ENCODE data around the gene CEP250.
"Not testable (repeated sequence)": the region's sequence is repeated elsewhere in the genome, so short reads cannot be mapped to it uniquely, and the experiment has no call there.

The CEP250 gene

DNA sequence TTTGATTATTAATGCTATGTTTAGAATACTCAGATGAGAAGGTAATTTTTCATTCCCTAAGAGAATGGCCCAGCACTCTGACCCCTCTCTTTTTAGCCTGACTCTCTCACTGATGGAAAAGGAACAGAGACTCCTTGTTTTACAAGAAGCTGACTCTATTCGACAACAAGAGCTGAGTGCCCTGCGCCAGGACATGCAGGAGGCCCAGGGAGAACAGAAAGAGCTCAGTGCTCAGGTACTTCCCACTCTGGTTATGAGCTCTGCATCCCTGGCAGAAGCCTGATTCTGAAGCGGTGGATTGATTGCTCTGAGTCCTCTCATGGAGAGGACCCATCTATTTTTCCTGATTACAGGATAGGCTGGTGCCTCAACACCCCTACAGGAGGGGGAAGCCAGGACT is 41.1 kb downstream of the CEP250 start:
- FAIRE-seq: no peak

DNA sequence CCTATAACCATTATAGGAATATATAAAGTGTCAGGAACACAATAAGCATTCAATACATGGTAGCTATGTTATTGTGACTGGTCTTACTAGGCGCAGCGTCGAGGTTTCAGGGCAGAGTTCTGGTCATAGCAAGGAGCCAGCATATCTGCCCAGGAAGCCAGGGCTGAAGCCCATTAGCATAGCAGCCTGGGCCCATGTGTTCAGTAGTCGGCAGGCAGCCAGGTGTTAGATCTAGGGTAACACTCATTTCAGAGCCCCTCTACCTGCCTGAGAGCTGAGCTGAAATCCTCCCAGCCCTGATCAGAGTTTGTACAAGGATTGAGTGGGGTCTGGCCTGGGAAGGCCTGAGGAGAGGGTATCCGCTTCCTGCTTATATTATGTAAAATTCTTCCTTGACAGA is 41.9 kb downstream of the CEP250 start:
- FAIRE-seq: no peak

DNA sequence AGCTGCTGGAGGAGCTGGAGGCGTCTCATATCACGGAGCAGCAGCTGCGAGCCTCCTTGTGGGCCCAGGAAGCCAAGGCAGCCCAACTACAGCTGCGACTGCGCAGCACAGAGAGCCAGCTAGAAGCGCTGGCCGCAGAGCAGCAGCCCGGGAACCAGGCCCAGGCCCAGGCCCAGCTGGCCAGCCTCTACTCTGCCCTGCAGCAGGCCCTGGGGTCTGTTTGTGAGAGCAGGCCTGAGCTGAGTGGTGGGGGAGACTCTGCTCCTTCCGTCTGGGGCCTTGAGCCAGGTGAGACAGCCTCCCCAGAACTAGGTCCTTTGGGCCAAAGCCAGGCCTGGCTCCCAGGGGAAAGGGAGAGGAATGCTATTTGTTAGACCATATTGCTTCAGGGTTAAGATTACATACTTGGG is 42.4 kb downstream of the CEP250 start:
- no peak for FAIRE-seq

DNA sequence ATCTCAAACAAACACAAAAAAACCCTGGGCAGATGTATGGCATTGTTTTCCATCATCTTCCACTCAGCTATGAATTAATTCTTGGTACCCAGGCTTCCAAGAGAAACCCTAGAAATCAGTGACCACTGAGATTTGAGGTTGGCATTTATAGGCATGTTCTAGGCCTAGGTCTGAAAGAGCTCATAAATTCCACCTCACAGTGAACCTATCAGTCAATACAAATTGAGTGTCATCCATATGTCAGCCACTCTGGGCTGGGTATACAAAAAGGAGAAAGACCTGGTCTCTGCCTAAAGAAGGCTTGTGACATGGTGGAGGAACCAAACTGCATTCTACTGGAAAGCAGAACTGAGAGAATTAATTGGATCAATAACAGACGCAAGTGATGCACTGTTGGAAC is 43.9 kb downstream of the CEP250 start:
- FAIRE-seq: no peak

DNA sequence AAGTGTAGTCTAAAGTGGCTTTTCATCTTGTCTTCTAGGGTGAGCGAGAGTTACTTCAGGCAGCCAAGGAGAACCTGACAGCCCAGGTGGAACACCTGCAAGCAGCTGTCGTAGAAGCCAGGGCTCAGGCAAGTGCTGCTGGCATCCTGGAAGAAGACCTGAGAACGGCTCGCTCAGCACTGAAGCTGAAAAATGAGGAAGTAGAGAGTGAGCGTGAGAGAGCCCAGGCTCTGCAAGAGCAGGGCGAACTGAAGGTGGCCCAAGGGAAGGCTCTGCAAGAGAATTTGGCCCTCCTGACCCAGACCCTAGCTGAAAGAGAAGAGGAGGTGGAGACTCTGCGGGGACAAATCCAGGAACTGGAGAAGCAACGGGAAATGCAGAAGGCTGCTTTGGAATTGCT is 47.0 kb downstream of the CEP250 start:
- FAIRE-seq: no peak

DNA sequence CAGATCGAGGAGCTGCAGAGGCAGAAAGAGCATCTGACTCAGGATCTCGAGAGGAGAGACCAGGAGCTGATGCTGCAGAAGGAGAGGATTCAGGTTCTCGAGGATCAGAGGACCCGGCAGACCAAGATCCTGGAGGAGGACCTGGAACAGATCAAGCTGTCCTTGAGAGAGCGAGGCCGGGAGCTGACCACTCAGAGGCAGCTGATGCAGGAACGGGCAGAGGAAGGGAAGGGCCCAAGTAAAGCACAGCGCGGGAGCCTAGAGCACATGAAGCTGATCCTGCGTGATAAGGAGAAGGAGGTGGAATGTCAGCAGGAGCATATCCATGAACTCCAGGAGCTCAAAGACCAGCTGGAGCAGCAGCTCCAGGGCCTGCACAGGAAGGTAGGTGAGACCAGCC is 47.9 kb downstream of the CEP250 start:
- FAIRE-seq: no peak

DNA sequence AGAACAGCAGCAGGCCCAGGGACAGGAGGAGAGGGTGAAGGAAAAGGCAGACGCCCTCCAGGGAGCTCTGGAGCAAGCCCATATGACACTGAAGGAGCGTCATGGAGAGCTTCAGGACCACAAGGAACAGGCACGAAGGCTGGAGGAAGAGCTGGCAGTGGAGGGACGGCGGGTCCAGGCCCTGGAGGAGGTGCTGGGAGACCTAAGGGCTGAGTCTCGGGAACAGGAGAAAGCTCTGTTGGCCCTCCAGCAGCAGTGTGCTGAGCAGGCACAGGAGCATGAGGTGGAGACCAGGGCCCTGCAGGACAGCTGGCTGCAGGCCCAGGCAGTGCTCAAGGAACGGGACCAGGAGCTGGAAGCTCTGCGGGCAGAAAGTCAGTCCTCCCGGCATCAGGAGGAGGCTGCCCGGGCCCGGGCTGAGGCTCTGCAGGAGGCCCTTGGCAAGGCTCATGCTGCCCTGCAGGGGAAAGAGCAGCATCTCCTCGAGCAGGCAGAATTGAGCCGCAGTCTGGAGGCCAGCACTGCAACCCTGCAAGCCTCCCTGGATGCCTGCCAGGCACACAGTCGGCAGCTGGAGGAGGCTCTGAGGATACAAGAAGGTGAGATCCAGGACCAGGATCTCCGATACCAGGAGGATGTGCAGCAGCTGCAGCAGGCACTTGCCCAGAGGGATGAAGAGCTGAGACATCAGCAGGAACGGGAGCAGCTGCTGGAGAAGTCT is 48.6 kb downstream of the CEP250 start:
- FAIRE-seq: no peak

DNA sequence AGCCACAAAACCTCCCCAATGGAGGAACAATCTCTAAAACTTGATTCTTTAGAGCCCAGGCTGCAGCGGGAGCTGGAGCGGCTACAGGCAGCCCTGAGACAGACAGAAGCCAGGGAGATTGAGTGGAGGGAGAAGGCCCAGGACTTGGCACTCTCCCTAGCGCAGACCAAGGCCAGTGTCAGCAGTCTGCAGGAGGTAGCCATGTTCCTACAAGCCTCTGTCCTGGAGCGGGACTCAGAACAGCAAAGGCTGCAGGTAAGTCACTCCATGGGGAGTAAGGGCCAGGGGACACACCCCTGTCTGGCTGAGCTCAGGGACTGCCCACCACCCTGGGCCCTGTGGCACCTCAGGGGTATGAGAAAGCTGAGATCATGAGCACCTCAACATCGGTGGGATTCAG is 49.4 kb downstream of the CEP250 start:
- FAIRE-seq: no peak

DNA sequence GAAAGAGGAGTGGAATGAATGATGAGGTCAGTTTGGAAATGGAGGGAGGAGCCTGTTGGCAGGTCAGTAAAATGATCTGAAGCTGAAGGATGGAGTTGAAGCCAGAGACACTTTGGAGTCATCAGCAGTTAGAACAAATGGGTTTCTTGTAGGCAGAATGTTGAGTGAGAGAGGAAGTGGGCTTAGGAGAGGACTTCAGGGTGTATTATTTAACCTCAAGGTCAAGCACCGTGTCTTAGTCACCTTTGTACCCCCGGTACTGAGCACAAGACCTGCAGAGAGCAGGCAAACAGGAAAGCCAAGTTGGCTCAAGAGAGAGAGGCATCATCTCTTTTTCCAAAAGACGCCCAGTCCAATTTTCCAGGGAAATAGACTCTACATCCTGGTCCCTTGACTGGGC is 50.8 kb downstream of the CEP250 start:
- FAIRE-seq: no peak

DNA sequence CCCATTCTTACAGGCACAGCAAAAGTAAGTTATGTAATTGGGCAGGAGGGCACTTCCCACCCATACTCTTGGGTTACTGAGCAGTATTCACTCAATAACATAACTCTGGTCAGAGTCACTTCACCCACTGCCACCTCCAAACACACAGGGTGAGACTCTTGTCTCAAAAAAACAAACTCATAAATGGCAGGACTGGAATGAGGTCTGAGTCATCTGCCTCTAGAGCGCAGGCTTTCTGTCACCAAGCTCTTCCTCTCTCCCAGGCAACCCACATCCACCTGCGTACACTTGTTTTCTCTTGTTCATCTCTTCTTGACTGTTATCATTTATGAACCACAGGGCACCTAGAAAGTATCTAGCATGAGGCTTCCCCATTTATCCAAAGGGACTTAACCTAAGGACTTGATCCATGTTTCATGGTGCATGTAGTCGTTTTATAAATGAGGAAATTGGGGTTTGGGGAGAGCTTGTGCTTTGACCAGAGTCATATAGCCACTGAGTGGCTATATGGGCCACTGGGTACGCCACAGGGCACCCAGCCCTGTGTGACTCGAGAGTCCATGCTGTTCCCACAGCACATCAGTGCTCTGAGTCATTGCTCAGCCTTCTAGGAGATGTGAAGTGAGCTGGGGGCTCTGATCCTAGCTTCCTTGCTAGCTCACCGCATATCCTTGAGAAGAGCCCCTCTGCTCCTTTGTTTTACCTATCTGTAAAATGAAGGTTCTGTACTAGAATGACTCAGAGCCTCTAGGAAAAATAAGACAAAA is 51.7 kb downstream of the CEP250 start:
- FAIRE-seq: no peak

DNA sequence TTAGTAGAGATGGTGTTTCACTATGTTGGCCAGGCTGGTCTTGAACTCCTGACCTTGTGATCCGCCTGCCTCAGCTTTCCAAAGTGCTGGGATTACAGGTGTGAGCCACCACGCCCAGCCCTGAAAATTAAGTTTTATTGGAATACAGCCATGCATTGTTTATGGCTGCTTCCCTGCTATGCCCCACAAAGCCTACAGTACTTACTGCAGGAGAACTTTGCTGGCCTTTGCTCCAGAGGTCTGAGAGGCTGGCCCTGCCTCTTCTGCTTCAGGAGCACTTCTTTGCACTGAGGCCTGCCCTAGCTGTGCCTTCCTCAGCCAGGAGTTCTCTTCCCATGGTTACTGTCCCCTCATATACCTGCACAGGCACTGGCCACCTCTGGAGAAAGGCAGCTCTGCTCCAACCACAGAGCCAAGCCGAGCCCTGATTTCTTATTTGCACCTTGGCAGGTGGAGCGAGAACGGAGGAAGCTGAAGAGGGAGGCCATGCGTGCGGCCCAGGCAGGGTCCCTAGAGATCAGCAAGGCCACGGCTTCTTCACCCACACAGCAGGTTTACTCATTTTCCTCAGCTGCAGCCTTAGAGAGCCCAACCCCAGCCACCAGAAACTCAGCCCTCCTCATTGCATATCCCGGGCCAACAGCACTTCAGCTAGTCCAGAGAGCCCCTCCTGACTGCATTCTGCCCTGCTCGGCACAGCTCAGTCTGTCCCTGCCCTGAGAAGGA is 53.3 kb downstream of the CEP250 start:
- no peak for FAIRE-seq

DNA sequence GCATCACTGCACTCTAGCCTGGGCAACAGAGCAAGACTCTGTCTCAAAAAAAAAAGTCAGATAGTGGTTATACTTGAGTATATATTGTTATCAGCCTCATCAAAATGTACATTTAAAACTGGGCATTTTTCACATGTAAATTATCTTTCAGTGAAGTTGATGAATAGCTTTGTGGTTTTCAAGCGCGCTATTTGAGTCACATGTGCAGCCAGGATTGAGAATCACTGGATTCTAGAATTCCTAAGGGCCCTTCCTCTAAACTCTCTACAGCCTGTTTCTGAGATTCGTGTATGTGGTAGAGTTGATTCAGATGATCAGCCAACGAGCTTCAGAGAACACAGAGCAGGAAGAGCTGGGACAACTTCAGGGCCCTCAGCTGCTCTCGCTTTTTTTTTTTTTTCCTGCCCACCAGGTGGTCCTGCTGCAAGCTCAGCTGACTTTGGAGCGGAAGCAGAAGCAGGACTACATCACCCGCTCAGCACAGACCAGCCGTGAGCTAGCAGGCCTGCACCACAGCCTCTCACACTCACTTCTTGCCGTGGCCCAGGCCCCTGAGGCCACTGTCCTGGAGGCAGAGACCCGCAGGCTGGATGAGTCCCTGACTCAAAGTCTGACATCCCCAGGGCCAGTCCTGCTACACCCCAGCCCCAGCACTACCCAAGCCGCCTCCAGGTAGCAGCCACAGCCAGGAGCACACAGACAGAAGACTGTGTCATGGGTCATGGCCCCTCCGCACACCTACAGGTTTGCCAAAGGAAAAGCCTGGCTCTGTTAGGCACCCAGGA is 55.7 kb downstream of the CEP250 start:
- no peak for FAIRE-seq

DNA sequence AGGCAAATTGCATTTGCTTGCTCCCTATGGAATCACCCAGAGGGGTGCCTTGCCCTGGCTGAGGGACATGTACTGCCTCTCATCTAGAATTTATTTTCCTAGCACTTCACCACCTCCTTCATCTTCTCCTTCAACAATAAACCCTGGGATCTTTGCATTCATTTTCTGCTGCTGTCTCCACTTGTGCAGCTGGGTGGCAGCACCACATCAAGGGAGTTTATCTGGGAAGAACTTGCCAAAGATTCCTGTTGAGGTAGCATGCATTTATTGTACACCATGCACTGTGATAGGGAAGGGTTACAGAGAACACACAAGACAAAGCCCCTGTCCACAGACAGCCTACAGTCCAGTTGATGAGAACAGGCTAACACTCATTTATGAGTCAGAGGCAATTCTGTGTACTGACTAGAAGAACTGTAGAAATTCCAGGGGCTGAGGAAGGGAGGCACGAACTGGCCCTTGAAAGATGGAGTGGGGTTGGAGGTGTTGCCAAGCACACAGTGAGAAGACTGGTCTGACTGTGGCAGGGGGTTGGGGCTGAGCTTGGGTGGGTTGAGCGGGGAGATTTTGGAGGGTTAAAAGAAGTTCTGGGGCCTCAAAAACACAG is 56.5 kb downstream of the CEP250 start:
- no peak for FAIRE-seq

DNA sequence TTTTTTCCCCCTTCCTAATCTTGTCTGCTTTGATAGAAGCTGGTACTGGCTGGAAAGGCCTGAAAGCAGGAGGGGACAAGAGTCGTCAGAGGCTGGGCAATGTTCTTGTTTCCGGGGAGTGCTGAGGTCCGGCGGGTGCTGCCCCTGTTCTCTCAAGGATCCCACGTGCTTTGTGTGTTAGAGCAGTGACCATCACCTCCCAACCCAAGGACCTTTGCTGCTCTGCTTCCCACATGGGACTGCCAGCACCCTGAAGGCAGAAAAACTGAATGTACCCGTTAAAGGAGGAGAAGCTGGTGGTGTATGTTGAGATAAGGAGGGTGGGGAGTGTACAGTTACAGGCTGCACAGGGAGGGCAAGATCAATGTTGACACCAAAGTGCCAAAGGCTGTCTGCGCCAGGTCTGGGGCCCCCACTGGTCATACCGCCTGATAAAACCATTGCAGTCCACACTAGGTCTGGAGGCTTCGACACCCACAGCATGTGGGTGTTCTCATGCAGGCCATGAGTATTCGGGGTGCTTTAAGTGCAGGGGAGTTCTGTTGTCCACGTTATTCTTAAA is 59.1 kb downstream of the CEP250 start:
- FAIRE-seq: no peak

DNA sequence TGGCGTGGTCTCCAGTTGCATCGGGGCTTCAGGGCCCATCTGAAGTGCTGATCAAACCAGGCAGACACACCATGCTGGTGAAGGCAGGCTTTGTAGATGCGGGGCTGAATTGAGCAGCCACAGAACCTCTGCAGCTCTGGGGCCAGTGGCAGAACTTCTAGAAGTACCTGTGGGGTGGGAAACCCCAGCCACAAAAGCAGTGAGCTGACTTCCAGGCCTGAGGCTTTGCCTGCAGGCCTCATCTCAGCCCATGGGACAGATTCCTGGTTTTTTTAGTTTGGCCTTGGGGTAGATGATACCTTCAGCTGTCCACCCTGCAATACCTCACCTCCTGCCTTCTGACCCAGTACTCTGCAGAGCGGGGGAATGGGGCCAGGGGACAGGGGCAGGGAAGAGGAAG is 59.9 kb downstream of the CEP250 start:
- no peak for FAIRE-seq

DNA sequence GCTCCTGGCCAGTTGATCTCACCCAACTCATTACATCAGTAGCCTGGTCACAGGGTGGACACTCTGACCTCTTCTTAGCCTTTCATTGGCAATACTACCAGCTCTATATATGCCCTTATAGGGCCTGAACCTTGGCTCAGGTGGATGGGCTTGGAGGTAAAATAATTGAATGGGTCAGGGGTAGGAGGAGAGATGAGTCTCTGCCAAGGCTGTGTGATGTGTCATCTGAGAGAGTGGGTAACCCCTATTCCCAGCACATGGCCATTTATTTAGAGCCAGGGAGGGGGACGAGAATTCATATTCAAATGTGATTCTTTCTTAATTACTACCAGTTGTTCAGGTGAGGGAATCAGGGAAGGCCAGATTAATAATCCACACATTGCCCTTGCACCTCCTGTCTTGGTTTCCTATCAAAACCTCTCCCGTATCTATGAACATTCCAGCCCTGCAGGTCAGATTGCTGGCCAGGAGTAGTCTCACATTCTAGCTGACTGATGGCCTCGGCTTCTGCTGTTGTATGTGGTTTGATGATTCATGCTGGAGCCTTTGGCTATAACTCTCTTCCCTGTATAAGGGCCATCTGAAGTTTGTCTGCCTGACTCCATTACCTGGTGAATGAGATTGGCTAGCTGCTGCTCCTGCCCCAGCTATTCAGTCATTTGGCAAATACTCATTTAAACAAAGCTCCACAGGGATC is 60.7 kb downstream of the CEP250 start:
- FAIRE-seq: no peak

DNA sequence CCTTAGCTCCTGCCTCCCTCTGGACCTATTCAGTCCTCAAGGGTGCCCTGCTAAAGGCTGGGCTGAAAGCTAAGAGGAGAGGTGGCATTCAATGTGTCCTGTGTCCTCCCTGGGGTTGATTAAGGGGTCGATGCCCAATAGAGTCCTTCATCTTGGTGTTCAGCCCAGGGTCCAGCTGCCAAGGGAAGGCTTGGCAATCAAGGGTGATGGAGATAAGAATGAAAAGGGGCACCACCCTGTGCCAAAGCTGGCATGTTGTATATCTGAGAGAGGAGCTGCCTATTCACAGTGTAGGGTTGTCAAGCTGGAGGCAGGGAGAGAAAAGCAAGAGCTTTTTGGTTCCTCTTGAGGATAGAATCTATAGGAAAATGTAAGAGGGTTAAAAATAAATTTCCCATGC is 61.7 kb downstream of the CEP250 start:
- no peak for FAIRE-seq

DNA sequence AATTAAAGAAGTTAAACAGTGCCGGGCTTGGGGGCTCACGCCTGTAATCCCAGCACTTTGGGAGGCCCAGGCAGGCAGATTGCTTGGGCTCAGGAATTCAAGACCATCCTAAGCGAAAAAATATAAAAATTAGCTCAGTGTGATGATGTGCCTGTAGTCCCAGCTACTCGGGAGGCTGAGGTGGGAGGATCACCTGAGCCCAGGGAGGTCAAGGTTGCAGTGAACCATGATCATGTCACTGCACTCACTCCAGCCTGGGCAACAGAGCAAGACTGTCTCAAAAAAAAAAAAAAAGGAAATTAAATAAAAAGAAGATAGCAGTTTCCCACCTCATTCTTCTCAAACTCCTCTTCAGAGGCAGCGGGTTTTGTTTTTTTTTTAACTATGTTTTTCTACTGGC is 62.4 kb downstream of the CEP250 start:
- FAIRE-seq: not testable (repeated sequence)

DNA sequence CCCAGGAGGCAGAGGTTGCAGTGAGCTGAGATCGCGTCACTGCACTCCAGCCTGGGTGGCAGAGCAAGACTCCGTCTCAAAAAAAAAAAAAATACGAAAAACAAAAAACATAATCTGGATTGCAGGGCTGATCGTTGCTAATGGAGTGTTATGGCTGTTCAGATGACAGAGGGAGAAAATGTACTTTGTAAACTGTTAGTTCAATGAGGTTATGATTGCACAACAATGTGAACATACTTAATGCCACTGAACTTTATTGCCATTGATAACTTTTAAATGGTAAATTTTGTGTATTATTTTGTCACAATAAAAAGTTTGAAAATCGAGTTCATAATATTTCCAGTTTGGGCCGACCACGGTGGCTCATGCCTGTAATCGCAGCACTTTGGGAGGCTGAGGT is 63.6 kb downstream of the CEP250 start:
- no peak for FAIRE-seq

DNA sequence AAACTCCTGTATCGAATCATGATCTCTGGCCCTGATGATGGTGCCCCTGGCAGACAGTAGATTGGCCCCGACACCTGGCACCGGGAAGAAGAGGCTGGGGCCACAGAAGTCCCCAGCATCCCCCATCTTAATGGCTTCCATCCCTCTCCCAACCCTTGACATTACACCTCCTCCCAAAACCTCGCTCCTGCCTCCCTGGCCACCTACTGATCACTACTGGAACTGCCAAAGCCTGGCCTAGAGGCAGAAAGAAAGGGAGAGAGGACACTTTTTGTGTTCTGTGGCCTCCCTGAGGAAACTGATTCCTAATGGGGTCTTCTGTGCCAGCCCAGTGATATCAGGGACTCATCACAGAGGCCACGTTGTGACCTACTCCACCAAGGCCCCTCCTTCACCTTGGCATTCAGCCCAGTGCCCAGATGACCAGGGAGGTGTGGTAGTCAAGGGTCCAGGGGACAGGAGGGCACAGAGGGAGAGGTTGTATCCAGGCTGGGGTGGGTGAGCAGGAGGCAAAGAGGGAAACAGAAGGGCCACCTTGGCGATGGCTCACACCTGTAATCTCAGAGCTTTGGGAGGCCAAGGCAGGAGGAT is 68.0 kb downstream of the CEP250 start:
- FAIRE-seq: no peak

DNA sequence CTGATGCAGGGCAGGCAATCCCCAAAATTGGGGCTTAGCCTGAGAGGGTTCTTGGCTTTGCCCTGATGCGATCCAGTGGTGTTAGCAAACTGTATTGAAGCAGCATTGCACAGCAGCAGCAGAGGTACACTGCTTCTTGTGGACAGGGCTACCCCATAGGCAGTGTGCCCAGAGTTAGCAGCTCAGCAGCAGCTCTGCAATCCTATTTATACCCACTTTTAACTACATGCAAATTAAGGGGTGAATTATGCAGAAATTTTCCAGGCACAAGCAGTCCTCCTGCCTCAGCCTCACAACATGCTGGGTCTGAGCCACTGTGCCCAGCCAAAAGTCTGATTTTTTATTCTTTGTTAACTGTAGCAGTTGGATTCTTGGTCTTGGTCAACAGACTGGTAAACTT is 70.2 kb downstream of the CEP250 start:
- FAIRE-seq: no peak
